Left lung (tissue), 10 donors: ENCODE measurements around the gene PDCD1LG2. TPM values are rescaled to one million over a fixed set of nuclear protein-coding genes. Genes with fewer than 3 reads are reported as not detected.

Source experiments
- ATAC-seq: fragments of 200-7000 bp; cut with Tn5 transposase; one replicate; pipeline ENCODE4 v1.9.1; 2020; ENCODE audit warnings: moderate library complexity
- DNase-seq, 4 donors: peaks; one replicate each; pipeline ENCODE4 v3.0.0-alpha.2; 2013 to 2020
- H3K27ac ChIP-seq, 2 donors: fragments of 200-600 bp; sonication (generic) in 1 of 2; one replicate each; pipeline versions ENCODE4 v1.5.0 to v1.8.0; 2020 to 2021
- H3K27me3 ChIP-seq, 2 donors: fragments of 200-600 bp; sonication (generic) in 1 of 2; one replicate each; pipeline versions ENCODE4 v1.5.0 to v1.8.0; 2020 to 2021
- H3K36me3 ChIP-seq, 2 donors: fragments of 200-600 bp; sonication (generic) in 1 of 2; one replicate each; pipeline versions ENCODE4 v1.5.0 to v1.8.0; 2020 to 2021
- H3K4me1 ChIP-seq, 2 donors: fragments of 200-600 bp; one replicate each; pipeline ENCODE4 v1.8.0; 2021
- H3K4me3 ChIP-seq, 2 donors: fragments of 200-600 bp; sonication (generic) in 1 of 2; one replicate each; pipeline versions ENCODE4 v1.5.0 to v1.8.0; 2020 to 2021; ENCODE audit warnings: mild to moderate bottlenecking in 1 of 2
- H3K9me3 ChIP-seq, 2 donors: fragments of 200-600 bp; sonication (generic) in 1 of 2; one replicate each; pipeline versions ENCODE4 v1.5.0 to v1.8.0; 2020 to 2021
- intact Hi-C, 2 donors: fragments of 100-400 bp; cut with DNase I; formaldehyde crosslinking; loops; one replicate each; pipeline versions ENCODE4 v1.11.2 to v1.14.2; 2022
- polyA plus RNA-seq, 6 donors: library from polyadenylated mRNA; unstranded; fragments of 120-200 nt; gene quantifications; one replicate each; pipeline ENCODE4 v1.2.1, GENCODE V29; 2013; ENCODE audit not compliant: insufficient read length in 6 of 6
- total RNA-seq, 2 donors: library from RNA; stranded (reverse); fragmentation: NEBNext Ultra II Directional; extraction: Animal tissue kit (Norgen Biotek cat#: 25700); gene quantifications; one replicate each; pipeline ENCODE4 v1.2.1, GENCODE V29; 2021
- TF ChIP-seq, protein P1 (sequence below), 2 donors: fragments of 200-600 bp; sonication (generic) in 1 of 2; IDR thresholded peaks; one replicate each; pipeline versions ENCODE4 v1.5.0 to v1.8.0; 2021; ENCODE audit warnings: antibody characterized with exemption in 2 of 2
- donor health status: DM: no; HTN: yes; CAD: no.
- donor health status: DM: no; HTN: no; CAD: no.

PDCD1LG2 gene
- total and polyA plus RNA-seq, 8 donors: 0.10 to 4.2 (median 0.21) TPM

DNA sequence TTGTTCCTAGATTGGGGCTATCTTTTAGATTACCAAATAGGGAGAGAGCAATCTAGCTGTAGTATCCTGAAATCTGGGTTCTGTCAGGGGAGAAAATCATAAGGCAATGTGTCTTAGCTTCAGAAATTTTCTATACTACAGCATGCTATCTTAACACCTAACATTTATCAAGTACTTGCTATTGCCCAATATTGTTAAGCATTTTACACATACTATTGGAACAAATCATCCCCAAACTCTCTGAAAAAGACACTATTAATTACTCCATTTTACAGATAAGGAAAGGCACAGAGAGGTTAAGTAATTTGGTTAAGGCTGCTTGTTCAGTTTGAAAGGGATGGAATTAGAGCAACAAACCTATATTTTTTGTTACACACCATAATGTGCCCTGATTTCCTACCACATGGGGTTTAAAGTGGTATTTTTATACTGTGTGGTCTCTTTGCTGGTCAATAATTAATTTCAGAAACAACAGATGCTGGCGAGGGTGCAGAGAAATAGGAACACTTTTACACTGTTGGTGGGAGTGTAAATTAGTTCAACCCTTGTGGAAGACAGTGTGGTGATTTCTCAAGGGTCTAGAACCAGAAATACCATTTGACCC lies 61.4 kb downstream of the PDCD1LG2 start:
- Histone ChIP-seq H3K9me3 (no peaks in the 10 kb centered on the region), H3K36me3 (no peaks in the 10 kb centered on the region), H3K27me3 (no peaks in the 10 kb centered on the region), H3K27ac (no peak overlapping the region), H3K4me1 (peaks cover 0 to 15% of the 10 kb centered on the region in 2 donors), H3K4me3 (no peak overlapping the region)
- intact Hi-C loops: no loop called here
- no peak for ATAC-seq
- no peak for DNase-seq
- TF ChIP-seq, protein P1, sequence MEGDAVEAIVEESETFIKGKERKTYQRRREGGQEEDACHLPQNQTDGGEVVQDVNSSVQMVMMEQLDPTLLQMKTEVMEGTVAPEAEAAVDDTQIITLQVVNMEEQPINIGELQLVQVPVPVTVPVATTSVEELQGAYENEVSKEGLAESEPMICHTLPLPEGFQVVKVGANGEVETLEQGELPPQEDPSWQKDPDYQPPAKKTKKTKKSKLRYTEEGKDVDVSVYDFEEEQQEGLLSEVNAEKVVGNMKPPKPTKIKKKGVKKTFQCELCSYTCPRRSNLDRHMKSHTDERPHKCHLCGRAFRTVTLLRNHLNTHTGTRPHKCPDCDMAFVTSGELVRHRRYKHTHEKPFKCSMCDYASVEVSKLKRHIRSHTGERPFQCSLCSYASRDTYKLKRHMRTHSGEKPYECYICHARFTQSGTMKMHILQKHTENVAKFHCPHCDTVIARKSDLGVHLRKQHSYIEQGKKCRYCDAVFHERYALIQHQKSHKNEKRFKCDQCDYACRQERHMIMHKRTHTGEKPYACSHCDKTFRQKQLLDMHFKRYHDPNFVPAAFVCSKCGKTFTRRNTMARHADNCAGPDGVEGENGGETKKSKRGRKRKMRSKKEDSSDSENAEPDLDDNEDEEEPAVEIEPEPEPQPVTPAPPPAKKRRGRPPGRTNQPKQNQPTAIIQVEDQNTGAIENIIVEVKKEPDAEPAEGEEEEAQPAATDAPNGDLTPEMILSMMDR (IDR thresholded peaks at IDR 0.05): no peak

DNA sequence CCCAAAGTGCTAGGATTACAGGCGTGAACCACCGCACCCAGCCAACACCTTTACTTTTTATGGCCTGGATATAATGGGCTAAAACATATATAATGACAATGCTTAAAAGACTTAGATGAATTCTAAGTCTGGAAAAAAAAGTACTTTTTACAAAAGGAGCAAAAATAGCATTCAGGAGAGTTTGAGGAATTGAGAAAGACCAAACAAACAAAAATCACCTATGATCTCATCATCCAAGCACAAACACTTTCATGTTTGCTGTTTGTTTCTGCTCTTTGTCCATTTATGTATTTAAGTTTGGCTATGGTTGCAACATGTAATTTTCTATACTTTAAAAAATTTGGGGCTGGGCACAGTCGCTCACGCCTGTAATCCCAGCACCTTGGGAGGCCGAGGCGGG lies 63.8 kb downstream of the PDCD1LG2 start:
- H3K27me3 ChIP-seq: no peaks in the 10 kb centered on the region
- ATAC-seq (no peak), DNase-seq (no peak)
- intact Hi-C loops: no loop called here
- no peak overlapping the region for H3K4me3 ChIP-seq
- H3K4me1 ChIP-seq: peaks cover 0 to 15% of the 10 kb centered on the region in 2 donors
- no peak overlapping the region for H3K27ac ChIP-seq
- no peaks in the 10 kb centered on the region for H3K36me3 ChIP-seq
- no peaks in the 10 kb centered on the region for H3K9me3 ChIP-seq
- TF ChIP-seq, protein P1 (IDR thresholded peaks at IDR 0.05): no peak

DNA sequence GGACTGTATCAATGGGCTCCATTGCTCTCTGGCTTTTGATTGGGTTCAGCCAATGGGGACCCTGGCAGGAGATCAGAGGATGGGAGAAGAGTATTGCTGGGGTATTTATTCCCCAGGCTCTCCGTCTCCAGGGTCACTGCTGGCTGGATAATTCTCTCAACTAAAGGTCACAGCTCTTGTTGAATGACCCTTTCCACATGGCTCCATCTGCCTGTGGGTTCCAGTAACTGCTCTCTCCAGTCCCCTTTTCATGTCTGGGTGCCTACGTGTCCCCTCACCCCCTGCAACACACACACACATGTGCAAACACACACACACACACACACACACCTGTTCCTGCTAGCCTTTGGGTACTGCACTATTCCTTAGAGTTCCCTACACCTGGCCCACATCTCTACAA lies 64.7 kb downstream of the PDCD1LG2 start:
- DNase-seq (no peak), ATAC-seq (no peak)
- Histone ChIP-seq H3K4me3 (no peak overlapping the region), H3K27me3 (no peaks in the 10 kb centered on the region), H3K4me1 (peaks cover 0 to 7% of the 10 kb centered on the region in 2 donors), H3K9me3 (no peaks in the 10 kb centered on the region), H3K36me3 (no peaks in the 10 kb centered on the region), H3K27ac (no peak overlapping the region)
- intact Hi-C loops: no loop called here
- TF ChIP-seq, protein P1 (IDR thresholded peaks at IDR 0.05): no peak

DNA sequence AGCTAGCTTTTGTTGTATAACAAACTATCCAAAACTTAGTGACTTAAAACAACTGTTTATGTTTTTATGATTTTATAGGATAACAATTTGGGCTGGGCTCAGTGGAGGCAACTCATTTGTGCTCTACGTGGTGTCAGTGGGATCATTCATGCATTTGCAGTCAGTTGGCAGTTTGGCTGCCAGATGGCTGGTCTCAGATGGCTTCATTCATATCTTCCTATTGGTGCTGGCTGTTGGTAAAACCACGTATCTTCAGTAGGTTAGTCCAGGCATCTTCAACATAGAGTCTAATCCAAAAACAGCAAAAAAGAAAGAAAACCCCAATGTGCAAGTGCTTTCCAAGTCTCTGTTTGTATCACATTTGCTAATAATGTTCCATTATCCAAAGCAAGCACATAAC lies 66.9 kb downstream of the PDCD1LG2 start:
- TF ChIP-seq, protein P1 (IDR thresholded peaks at IDR 0.05): no peak
- no peak overlapping the region for H3K4me3 ChIP-seq
- DNase-seq (no peak), ATAC-seq (no peak)
- no peaks in the 10 kb centered on the region for H3K9me3 ChIP-seq
- H3K36me3 ChIP-seq: no peaks in the 10 kb centered on the region
- H3K27me3 ChIP-seq: no peaks in the 10 kb centered on the region
- H3K4me1 ChIP-seq: peaks cover 0 to 6% of the 10 kb centered on the region in 2 donors
- intact Hi-C loops: no loop called here
- H3K27ac ChIP-seq: no peak overlapping the region

DNA sequence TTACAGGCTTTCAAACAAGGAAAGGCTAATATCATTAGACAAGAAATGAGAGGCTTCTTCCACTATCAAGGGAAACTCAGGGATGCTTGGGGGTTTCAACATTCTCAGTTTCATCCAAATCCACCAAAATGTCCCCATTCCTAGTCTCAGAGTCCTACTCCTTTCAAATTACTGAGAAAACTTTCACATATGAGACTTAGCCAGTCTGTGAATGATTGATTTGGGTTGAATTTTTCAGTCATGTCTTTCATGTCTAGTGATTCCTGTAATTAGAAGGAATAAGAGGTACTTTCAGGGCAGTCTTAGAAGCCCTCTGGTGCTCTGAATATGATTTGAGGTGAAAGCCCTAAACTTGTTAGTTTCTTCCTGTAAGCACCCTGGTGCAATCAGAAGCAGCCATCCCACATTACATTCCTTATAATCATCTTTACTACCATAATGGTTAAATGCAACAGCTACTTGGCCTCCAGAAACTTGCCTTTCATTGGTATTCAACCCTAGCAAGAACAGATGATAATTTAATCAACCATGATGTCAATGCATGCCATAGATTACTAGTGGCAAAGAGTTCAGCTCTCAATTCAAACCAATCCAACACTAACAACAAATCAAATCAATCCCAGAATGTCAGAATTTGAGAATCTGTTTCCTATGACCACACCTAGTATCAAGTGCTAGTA lies 67.8 kb downstream of the PDCD1LG2 start:
- Histone ChIP-seq H3K9me3 (no peaks in the 10 kb centered on the region), H3K4me3 (no peak overlapping the region), H3K27me3 (no peaks in the 10 kb centered on the region), H3K36me3 (no peaks in the 10 kb centered on the region), H3K4me1 (peaks cover 0 to 6% of the 10 kb centered on the region in 2 donors), H3K27ac (peak overlapping the region in 1 of 2 donors; percentile 4)
- intact Hi-C loops: no loop called here
- DNase-seq (no peak), ATAC-seq (no peak)
- TF ChIP-seq, protein P1 (IDR thresholded peaks at IDR 0.05): no peak
